NCI-H1417 treated with DMSO at 0.1 percent for 48 hours (cell line): ENCODE data around the gene PLEKHM3.
"Not testable (repeated sequence)": the region's sequence is repeated elsewhere in the genome, so short reads cannot be mapped to it uniquely, and the experiment has no call there.

Experiments
- DNase-seq: peaks from one replicate; lab custom pipeline; 2025; lab: John Stamatoyannopoulos, UW

PLEKHM3 gene

DNA sequence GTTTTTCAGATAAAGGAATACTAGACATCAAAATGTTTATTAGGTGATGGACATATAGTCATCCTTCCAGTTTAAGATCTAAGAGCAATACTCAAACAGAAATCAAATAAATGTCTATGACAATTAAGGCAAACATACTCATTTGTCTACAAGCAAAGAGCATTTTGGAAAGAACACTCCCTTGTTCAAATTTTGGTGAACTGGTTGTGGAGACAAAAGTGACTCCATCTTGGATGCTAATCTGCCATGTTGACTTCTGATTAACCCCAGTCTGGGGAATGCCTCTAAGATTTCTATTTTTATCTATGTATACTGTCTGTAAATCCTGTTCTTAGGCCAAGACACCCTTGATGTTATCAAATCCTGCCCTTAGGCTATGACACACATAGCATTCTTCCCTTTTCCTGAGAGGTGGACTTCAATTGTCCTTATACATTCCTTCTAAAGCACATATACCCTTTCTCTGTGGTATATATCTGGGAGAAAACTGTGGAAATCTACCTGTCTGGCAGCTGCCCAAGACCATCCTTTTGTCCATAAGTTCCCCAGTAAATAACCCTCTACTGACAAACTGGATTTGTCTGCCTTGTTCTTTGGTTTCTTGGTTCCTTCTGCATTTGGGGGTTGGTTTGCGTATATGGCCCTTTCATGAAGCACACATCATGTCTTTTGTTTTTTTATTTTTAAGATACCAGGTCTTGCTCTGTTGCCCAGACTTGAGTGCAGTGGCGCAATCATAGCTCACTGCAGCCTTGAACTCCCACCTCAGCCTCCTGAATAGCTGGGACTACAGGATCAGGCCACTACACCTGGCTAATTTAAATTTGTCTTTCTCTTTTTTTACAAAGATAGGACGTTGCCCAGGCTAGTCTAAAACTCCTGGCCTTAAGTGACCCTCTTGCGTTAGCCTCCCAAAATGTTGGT is 12.5 kb upstream of the PLEKHM3 start:
- no peak for DNase-seq

- no peak for DNase-seq
Observed at GRCh38 chr2:208036357-208036756, 11.0 kb upstream of the PLEKHM3 start.

GRCh38 chr2:208034503-208035140 is 9.3 kb upstream of the PLEKHM3 start:
- DNase-seq, result no peak

- no peak for DNase-seq
Observed at GRCh38 chr2:208033701-208034502, 8.6 kb upstream of the PLEKHM3 start.

DNA sequence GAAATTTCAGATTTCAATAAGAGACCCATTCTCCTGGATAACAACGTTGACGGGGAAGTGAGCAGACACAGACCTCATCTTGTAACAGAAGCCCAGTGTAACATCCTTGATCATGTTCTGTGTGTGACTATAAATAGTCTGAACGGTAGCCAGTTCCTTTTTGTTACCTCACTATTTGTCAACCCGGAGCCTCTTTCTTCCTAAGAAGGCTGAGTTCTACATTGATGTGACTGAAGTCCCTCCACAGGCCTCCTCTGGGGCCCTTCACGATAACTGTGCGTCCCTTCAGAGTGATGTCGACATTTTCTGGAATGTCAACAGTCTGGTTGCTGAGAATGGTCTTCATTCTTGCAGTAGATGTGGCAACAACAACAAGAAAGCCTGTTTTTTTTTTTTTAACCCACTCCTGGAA is 6.3 kb upstream of the PLEKHM3 start:
- DNase-seq, result no peak

DNA sequence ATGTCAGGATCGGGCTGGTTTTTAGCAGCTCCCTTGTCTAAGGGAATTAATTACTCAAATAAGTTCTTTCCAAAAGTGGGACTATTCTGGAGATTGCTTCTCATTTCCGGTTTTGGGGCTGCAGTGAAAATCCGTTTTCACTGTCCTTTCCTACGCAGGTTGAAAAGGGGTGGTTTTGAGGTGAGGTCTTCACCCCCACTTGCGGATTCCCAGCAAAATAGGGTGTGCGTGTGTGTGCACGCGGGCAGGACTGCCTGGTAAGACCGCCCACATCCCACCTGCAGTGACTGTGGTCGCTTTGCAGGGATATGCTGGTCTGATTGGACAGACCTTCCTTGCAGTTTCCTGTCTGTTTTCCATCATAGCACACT is 472 bp upstream of the PLEKHM3 start:
- no peak for DNase-seq

GRCh38 chr2:208024091-208024490 is 1.2 kb downstream of the PLEKHM3 start:
- DNase-seq, result no peak

GRCh38 chr2:208020253-208020652 is 5.1 kb downstream of the PLEKHM3 start:
- peak; percentile 32 for DNase-seq

GRCh38 chr2:208018124-208018712 is 7.1 kb downstream of the PLEKHM3 start:
- not testable (repeated sequence) for DNase-seq

DNA sequence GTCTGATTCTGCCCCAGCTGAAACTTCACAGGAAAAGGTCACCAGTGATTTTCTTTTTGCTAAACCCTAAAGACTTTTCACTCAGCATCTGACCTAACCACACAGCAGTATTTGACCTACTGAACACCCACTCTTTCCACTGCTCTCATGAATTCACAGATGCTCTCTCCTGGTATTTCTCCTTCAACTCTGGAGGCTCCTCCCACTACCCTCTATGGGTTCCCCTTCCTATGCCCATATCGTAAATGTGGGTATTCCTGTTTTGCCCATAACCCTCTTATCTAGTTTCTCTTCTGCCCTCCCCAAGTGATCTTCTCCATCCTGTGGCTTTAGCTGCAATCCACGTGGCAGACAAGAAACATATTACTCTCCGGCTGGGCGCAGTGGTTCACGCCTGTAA is 7.6 kb downstream of the PLEKHM3 start:
- no peak for DNase-seq

- DNase-seq, result peak; percentile 20
Observed at GRCh38 chr2:208015475-208015874, 9.9 kb downstream of the PLEKHM3 start.

GRCh38 chr2:208013285-208014178 is 11.8 kb downstream of the PLEKHM3 start:
- DNase-seq, result no peak

- DNase-seq, result no peak
Observed at GRCh38 chr2:208012449-208012848, 12.9 kb downstream of the PLEKHM3 start.

DNA sequence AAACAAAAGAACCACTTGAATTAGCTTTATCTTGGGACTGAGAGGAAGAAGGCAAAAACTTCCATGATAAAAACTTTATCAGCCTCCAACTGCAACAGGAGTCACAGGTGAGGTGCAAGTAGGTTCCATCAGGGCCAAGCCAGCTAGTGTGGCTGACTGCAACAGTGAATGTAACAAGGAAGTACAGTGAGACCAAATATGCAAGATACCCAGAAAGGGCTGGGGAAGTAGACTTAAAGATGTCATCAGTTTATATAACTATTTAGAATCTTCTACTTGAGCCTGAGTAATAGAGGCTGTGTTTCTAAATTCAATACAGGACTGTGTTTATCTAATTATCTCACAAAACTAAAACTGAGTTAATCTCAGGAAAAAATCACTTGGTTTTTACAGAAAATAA is 14.8 kb downstream of the PLEKHM3 start:
- no peak for DNase-seq

DNA sequence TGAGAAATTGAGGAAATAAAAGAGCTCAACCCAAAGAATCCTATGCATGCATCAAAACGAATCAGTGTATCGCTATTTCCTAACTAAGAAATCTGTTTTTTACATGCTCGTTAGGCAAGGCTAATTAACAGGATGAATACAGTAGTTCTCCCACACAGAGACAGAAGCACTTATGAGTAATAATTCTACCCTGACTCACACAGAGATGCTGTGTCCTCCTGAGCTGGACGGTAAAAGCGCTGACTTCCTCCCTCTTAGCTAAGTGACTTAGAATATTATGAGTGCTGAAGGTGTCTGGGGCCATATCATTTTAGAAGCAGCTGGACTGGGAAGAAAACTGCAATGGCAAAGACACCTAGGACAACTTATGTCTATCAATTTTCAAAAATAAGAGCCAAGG is 18.5 kb downstream of the PLEKHM3 start:
- no peak for DNase-seq

GRCh38 chr2:208006337-208006736 is 19.0 kb downstream of the PLEKHM3 start:
- no peak for DNase-seq

DNA sequence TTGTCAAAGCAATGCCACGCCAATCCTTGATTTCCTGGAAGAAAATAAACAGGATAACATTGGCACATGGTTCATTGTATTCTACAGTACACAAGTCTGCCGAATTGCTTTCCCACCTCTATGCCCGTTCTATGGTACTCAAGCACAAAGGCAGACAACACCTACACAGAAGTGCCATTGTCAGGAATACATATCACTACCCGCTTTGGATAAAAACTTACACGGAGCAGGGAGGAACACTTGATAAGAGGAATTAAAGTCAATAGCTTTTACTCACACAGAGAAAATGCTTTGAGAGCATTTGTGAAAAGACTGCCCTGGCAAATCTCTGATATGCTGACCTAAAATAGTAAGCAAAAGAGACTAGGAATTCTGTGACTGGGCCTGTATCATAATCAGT is 23.4 kb downstream of the PLEKHM3 start:
- no peak for DNase-seq

GRCh38 chr2:208000701-208001395 is 24.5 kb downstream of the PLEKHM3 start:
- DNase-seq, result no peak

- DNase-seq, result no peak
Observed at GRCh38 chr2:207996848-207997247, 28.5 kb downstream of the PLEKHM3 start.

GRCh38 chr2:207995887-207996286 is 29.4 kb downstream of the PLEKHM3 start:
- DNase-seq, result no peak
